HFFc6 (cell line): ENCODE measurements around the gene CIB4. TPM values are rescaled to one million over a fixed set of nuclear protein-coding genes. Genes with fewer than 3 reads are reported as not detected.

Experiments
- DNase-seq: peaks from one replicate; pipeline ENCODE4 v3.0.0-alpha.2; 2018
- H3K27ac Mint-ChIP-seq: 2 replicates; pipeline ENCODE4 v1.8.0; 2020; ENCODE audit warnings: mild to moderate bottlenecking, mixed read lengths
- H3K27me3 Mint-ChIP-seq: 2 replicates; pipeline ENCODE4 v1.8.0; 2021; ENCODE audit warnings: mild to moderate bottlenecking, moderate library complexity, mixed read lengths; ENCODE audit not compliant: insufficient read depth
- H3K36me3 Mint-ChIP-seq: 2 replicates; pipeline ENCODE4 v1.8.0; 2021; ENCODE audit warnings: low read depth, mixed read lengths
- H3K4me1 Mint-ChIP-seq: 2 replicates; pipeline ENCODE4 v1.8.0; 2020; ENCODE audit warnings: low read depth, mixed read lengths
- H3K4me3 Mint-ChIP-seq: 2 replicates; pipeline ENCODE4 v1.8.0; 2020; ENCODE audit warnings: mild to moderate bottlenecking, moderate library complexity, mixed read lengths
- H3K9me3 Mint-ChIP-seq: 2 replicates; pipeline ENCODE4 v1.8.0; 2020; ENCODE audit warnings: mild to moderate bottlenecking, mixed read lengths
- CTCF ChIP-seq: fragments of 200-600 bp; sonication (generic); IDR thresholded peaks from 2 replicates; pipeline ENCODE4 v1.5.0; 2021; ENCODE audit warnings: antibody characterized with exemption, mild to moderate bottlenecking
- total RNA-seq, 6 experiments: library from RNA; stranded (reverse); fragmentation: NEBNext Ultra II Directional; extraction: Animal tissue kit (Norgen Biotek cat#: 25700); gene quantifications; 2 replicates in 1 of 6; 3 replicates in 5 of 6; pipeline ENCODE4 v1.2.3, GENCODE V29; 2021

CIB4 gene
- total RNA-seq, 6 experiments from 2014 or later: not detected

- DNase-seq: no peak
- H3K27me3 Mint-ChIP-seq: peaks cover 42% of the 10 kb centered on the region
- H3K27ac Mint-ChIP-seq: no peak overlapping the region
- H3K4me1 Mint-ChIP-seq: no peaks in the 10 kb centered on the region
- no peaks in the 10 kb centered on the region for H3K36me3 Mint-ChIP-seq
- TF ChIP-seq CTCF: no peak
- no peaks in the 10 kb centered on the region for H3K9me3 Mint-ChIP-seq
- H3K4me3 Mint-ChIP-seq: no peak overlapping the region
Observed at GRCh38 chr2:26542676-26543505, 98.3 kb downstream of the CIB4 start.

GRCh38 chr2:26542194-26542455 is 99.0 kb downstream of the CIB4 start:
- Mint-ChIP-seq H3K27me3 (peaks cover 35% of the 10 kb centered on the region), H3K4me3 (no peak overlapping the region), H3K9me3 (no peaks in the 10 kb centered on the region), H3K27ac (no peak overlapping the region), H3K36me3 (no peaks in the 10 kb centered on the region), H3K4me1 (no peaks in the 10 kb centered on the region)
- no peak for TF ChIP-seq CTCF
- DNase-seq: no peak

GRCh38 chr2:26541401-26542193 is 99.6 kb downstream of the CIB4 start:
- H3K36me3 Mint-ChIP-seq: no peaks in the 10 kb centered on the region
- DNase-seq: no peak
- H3K4me3 Mint-ChIP-seq: no peak overlapping the region
- H3K27ac Mint-ChIP-seq: no peak overlapping the region
- H3K27me3 Mint-ChIP-seq: peaks cover 40% of the 10 kb centered on the region
- H3K9me3 Mint-ChIP-seq: no peaks in the 10 kb centered on the region
- no peaks in the 10 kb centered on the region for H3K4me1 Mint-ChIP-seq
- TF ChIP-seq CTCF: no peak

- H3K9me3 Mint-ChIP-seq: no peaks in the 10 kb centered on the region
- H3K27ac Mint-ChIP-seq: no peak overlapping the region
- H3K4me1 Mint-ChIP-seq: no peaks in the 10 kb centered on the region
- no peaks in the 10 kb centered on the region for H3K36me3 Mint-ChIP-seq
- DNase-seq: no peak
- no peak overlapping the region for H3K4me3 Mint-ChIP-seq
- no peak for TF ChIP-seq CTCF
- peaks cover 46% of the 10 kb centered on the region for H3K27me3 Mint-ChIP-seq
Observed at GRCh38 chr2:26540961-26541360, 100.2 kb downstream of the CIB4 start.

GRCh38 chr2:26540306-26540705 is 100.9 kb downstream of the CIB4 start:
- Mint-ChIP-seq H3K4me3 (no peak overlapping the region), H3K27ac (no peak overlapping the region)
- DNase-seq: no peak

More at GRCh38 chr2:26540306-26540705, 100.9 kb downstream of the CIB4 start:
- no peaks in the 10 kb centered on the region for H3K9me3 Mint-ChIP-seq
- peaks cover 53% of the 10 kb centered on the region for H3K27me3 Mint-ChIP-seq
- no peak for TF ChIP-seq CTCF
- no peaks in the 10 kb centered on the region for H3K4me1 Mint-ChIP-seq
- no peaks in the 10 kb centered on the region for H3K36me3 Mint-ChIP-seq
